Measurements from ENCODE around the gene CFAP57. TPM values are rescaled to one million over a fixed set of nuclear protein-coding genes. Genes with fewer than 3 reads are reported as not detected.

Gene CFAP57
- polyA plus RNA-seq, 2 of the 4 experiments (the other 2 are of a cell fraction) = 0.54 to 0.80 TPM

GRCh38 chr1:43294761-43295160, 122.6 kb downstream of the CFAP57 start:
- FAIRE-seq (no peak), ATAC-seq (no peak), DNase-seq (ENCODE audit: low read depth in 1 of 2, low spot score in 1 of 2) (no peak)
- ChIA-PET POLR2A (interaction anchor here (0.5 kb wide), 1 partner anchor 73 kb away, joined by 3 read pairs; no protein-coding TSS in a partner anchor), CTCF (no interaction called here)
- WGBS (ENCODE audit: missing lambda C conversion rate) = 93% methylated on average over 6 of the region's 8 CpGs
- TF ChIP-seq MAFK (IDR thresholded peaks at IDR 0.05; ENCODE audit: partially characterized antibody) (no peak), E2F6 (IDR thresholded peaks at IDR 0.05; ENCODE audit: borderline replicate concordance, low read depth) (no peak), HOXA7 (CRISPR knock-in tag; IDR thresholded peaks at IDR 0.05) (no peak), JUN (IDR thresholded peaks at IDR 0.05) (no peak), MAZ (IDR thresholded peaks at IDR 0.05; ENCODE audit: borderline replicate concordance, low read depth, low read length) (no peak), CTCF (IDR thresholded peaks at IDR 0.05) (no peak), ZNF302 (CRISPR knock-in tag; IDR thresholded peaks at IDR 0.05) (no peak), REST (IDR thresholded peaks at IDR 0.05) (no peak), POLR2AphosphoS2 (conservative IDR thresholded peaks at IDR 0.05; ENCODE audit: low read length) (no peak), RCOR1 (IDR thresholded peaks at IDR 0.05; ENCODE audit: low read depth, low read length) (no peak), HOXB5 (CRISPR knock-in tag; IDR thresholded peaks at IDR 0.05) (no peak), MYC (IDR thresholded peaks at IDR 0.05; ENCODE audit: borderline replicate concordance, low read length) (no peak), GATA3 (IDR thresholded peaks at IDR 0.05; ENCODE audit: borderline replicate concordance) (no peak), RFX5 (IDR thresholded peaks at IDR 0.05) (no peak), NFE2L2 (conservative IDR thresholded peaks at IDR 0.05; ENCODE audit: low read length) (no peak), JUNB (IDR thresholded peaks at IDR 0.05) (no peak), HEYL (CRISPR knock-in tag; IDR thresholded peaks at IDR 0.05) (no peak), NPAS2 (CRISPR knock-in tag; IDR thresholded peaks at IDR 0.05; ENCODE audit: borderline replicate concordance) (no peak), ZFP36 (IDR thresholded peaks at IDR 0.05; ENCODE audit: borderline replicate concordance, partially characterized antibody) (no peak), RAD21 (conservative IDR thresholded peaks at IDR 0.05 in 1 of 2, IDR thresholded peaks at IDR 0.05 in 1 of 2) (no peak)
- Histone ChIP-seq H3K4me3 (no peak overlapping the region), H3K4me1 (peaks cover 8% of the 10 kb centered on the region; the same call in 1 of the 3 replicates), H3K4me2 (no peak overlapping the region), H3K27ac (no peak overlapping the region), H3K9me3 (no peaks in the 10 kb centered on the region)

- no peak for TF ChIP-seq CHD2 (IDR thresholded peaks at IDR 0.05; ENCODE audit: low read length, partially characterized antibody)
- no peak for TF ChIP-seq ELK1 (IDR thresholded peaks at IDR 0.05; ENCODE audit: low read depth, low read length)
- TF ChIP-seq USF2 (IDR thresholded peaks at IDR 0.05) = no peak
- no peak for TF ChIP-seq RAD21 (conservative IDR thresholded peaks at IDR 0.05 in 1 of 2, IDR thresholded peaks at IDR 0.05 in 1 of 2)
- peaks cover 8% of the 10 kb centered on the region; the same call in 1 of the 3 replicates for H3K4me1 ChIP-seq
- no peak for DNase-seq (ENCODE audit: low read depth in 1 of 2, low spot score in 1 of 2)
- no peak overlapping the region for H3K27ac ChIP-seq
- ChIA-PET POLR2A (no interaction called here), CTCF (no interaction called here)
- no peak for FAIRE-seq
- no peak overlapping the region for H3K4me2 ChIP-seq
- no peak overlapping the region for H3K4me3 ChIP-seq
- ATAC-seq = no peak
- no peaks in the 10 kb centered on the region for H3K9me3 ChIP-seq
- 43% methylated on average over 1 of the region's 1 CpG for WGBS (ENCODE audit: missing lambda C conversion rate)
These were observed 124.1 kb downstream of the CFAP57 start for GRCh38 chr1:43296207-43296606.
